Kidney epithelial cell (primary cell): Measurements from ENCODE around the gene WDR91. TPM values are rescaled to one million over a fixed set of nuclear protein-coding genes. Genes with fewer than 3 reads are reported as not detected.

Experiments used
- DNase-seq: peaks from one replicate; pipeline ENCODE4 v3.0.0-alpha.2; 2010; ENCODE audit warnings: low read depth
- H3K27me3 ChIP-seq: 2 replicates; pipeline ENCODE4 v1.6.0; 2011; ENCODE audit warnings: low read length; ENCODE audit not compliant: control insufficient read depth, insufficient read depth
- H3K36me3 ChIP-seq: 2 replicates; pipeline ENCODE4 v1.5.1; 2011; ENCODE audit warnings: low read length; ENCODE audit not compliant: control insufficient read depth, insufficient read depth
- H3K4me3 ChIP-seq: 2 replicates; pipeline ENCODE4 v1.5.1; 2011; ENCODE audit warnings: low read depth, mild to moderate bottlenecking, control low read depth, low read length
- total RNA-seq: library from RNA; depleted of rRNA; stranded (reverse); fragments of >200 nt; gene quantifications from 2 replicates; pipeline ENCODE4 v1.2.3, GENCODE V29; 2015
- TF ChIP-seq, protein P1 (sequence below): IDR thresholded peaks from 2 replicates; pipeline ENCODE4 v1.5.1; 2011; ENCODE audit warnings: mild to moderate bottlenecking, moderate library complexity, low read length, control low read depth, inconsistent platforms; ENCODE audit not compliant: insufficient read depth, poor library complexity, severe bottlenecking

Gene WDR91
- total RNA-seq, 1 donor from 2014 or later, result 8.5 TPM

DNA sequence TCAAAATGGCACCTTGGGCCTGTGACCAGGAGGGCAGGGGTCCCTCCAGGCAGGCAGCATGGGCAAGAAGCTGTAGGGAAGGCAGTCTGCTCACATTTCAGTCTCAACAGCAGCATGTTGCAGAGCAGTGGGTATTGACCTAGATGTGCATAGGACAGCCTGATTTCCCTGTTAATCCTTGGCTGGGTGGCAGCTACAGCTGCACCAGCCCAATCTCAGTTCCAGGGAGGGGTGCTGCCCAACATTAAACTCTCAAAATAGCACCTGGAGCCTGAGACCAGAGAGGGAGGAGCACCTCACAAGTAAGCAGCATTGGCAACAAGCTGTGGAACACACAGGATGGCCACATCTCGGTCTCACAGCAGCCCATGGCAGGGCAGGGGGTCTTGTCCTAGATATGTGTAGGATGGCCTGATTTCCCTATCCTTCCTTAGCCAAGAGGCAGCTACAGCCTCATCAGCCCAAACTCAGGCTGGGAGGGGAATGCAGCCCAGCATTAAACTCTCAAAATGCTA is 53.1 kb downstream of the WDR91 start:
- Histone ChIP-seq H3K4me3 (no peak overlapping the region), H3K36me3 (no peaks in the 10 kb centered on the region), H3K27me3 (no peaks in the 10 kb centered on the region)
- TF ChIP-seq, protein P1, sequence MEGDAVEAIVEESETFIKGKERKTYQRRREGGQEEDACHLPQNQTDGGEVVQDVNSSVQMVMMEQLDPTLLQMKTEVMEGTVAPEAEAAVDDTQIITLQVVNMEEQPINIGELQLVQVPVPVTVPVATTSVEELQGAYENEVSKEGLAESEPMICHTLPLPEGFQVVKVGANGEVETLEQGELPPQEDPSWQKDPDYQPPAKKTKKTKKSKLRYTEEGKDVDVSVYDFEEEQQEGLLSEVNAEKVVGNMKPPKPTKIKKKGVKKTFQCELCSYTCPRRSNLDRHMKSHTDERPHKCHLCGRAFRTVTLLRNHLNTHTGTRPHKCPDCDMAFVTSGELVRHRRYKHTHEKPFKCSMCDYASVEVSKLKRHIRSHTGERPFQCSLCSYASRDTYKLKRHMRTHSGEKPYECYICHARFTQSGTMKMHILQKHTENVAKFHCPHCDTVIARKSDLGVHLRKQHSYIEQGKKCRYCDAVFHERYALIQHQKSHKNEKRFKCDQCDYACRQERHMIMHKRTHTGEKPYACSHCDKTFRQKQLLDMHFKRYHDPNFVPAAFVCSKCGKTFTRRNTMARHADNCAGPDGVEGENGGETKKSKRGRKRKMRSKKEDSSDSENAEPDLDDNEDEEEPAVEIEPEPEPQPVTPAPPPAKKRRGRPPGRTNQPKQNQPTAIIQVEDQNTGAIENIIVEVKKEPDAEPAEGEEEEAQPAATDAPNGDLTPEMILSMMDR, result no peak
- no peak for DNase-seq

DNA sequence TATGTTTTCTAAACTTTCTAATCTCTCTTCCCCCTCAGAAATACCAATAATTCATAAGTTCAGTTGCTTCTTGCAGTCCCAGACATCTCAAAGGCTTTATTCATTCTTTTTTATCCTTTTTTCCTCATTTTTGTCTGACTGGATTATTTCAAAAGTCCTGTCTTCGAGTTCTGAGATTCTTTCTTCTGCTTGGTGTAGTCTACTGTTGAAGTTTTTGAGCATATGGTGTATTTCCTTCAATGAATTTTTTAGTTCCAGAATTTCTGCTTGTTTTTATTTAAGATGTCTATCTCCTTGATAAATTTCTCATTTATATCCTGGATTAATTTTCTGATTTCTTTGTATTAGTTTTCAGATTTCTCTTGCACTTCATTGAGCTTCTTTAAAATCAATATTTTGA is 55.0 kb downstream of the WDR91 start:
- Histone ChIP-seq H3K27me3 (no peaks in the 10 kb centered on the region), H3K36me3 (no peaks in the 10 kb centered on the region), H3K4me3 (no peak overlapping the region)
- TF ChIP-seq, protein P1, result no peak
- no peak for DNase-seq

- DNase-seq, result no peak
- H3K27me3 ChIP-seq, result no peaks in the 10 kb centered on the region
- no peaks in the 10 kb centered on the region for H3K36me3 ChIP-seq
- TF ChIP-seq, protein P1, result no peak
- H3K4me3 ChIP-seq, result no peak overlapping the region
Measured at GRCh38 chr7:135154734-135155133, 56.6 kb downstream of the WDR91 start.

DNA sequence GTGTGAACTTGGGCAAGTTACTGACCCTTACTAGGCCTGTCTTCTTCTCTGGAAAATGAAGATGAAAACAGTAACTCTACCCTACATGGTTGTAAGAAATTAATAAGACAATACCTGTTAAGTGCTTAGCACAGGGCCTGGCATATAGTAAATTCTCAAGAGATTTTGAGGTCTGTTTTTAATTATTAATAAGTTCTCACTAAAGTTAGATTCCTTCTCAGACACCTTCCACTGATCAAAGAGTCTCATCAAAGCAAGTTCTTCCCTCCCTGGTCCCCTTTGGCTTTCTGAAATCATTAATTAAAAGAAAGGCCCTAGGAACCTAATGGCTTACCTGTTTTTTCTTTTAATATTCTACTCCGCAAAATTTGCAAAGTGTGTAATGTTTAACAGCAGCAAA is 58.9 kb downstream of the WDR91 start:
- Histone ChIP-seq H3K36me3 (no peaks in the 10 kb centered on the region), H3K27me3 (no peaks in the 10 kb centered on the region), H3K4me3 (no peak overlapping the region)
- no peak for DNase-seq
- TF ChIP-seq, protein P1, result no peak

DNA sequence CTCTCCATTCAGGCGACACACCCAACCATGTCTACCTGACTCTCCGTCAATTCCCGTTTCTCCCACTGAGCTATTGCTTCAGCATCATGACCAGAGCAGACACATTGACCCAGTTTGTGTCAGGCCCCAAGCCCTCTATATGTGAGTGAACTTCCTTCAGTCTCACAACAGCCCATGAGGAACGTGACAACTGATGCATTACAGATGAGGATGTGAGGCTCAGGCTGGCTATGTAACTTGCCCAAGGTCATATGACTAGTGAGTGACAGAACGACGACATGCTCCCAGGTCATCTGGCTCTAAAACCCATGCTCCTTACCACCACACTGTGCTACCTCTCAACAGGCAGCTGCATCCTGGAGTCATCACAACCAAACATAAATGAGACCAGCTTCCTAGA is 59.8 kb downstream of the WDR91 start:
- no peaks in the 10 kb centered on the region for H3K27me3 ChIP-seq
- H3K36me3 ChIP-seq, result no peaks in the 10 kb centered on the region
- TF ChIP-seq, protein P1, result no peak
- H3K4me3 ChIP-seq, result no peak overlapping the region
- DNase-seq, result no peak

- Histone ChIP-seq H3K4me3 (no peak overlapping the region), H3K36me3 (no peaks in the 10 kb centered on the region), H3K27me3 (no peaks in the 10 kb centered on the region)
- TF ChIP-seq, protein P1, result no peak
- DNase-seq, result no peak
Measured at GRCh38 chr7:135151132-135151531, 60.2 kb downstream of the WDR91 start.
